HEK293T (cell line): ENCODE measurements around the gene SUGP1.

Experiments used
- BHLHE40 ChIP-seq: fragments of 450-650 bp; IDR thresholded peaks from 2 replicates; pipeline ENCODE4 v1.6.1; 2016; ENCODE audit warnings: mild to moderate bottlenecking, moderate library complexity, borderline replicate concordance
- ELF4 ChIP-seq: fragments of 450-650 bp; IDR thresholded peaks from 2 replicates; pipeline ENCODE4 v1.6.1; 2017; ENCODE audit warnings: antibody characterized with exemption
- FOXM1 ChIP-seq: fragments of 450-650 bp; IDR thresholded peaks from 2 replicates; pipeline ENCODE4 v1.6.1; 2017; ENCODE audit warnings: mild to moderate bottlenecking, borderline replicate concordance
- SP1 ChIP-seq: fragments of 450-650 bp; IDR thresholded peaks from 2 replicates; pipeline ENCODE4 v1.6.1; 2017
- TARDBP ChIP-seq: fragments of 450-650 bp; IDR thresholded peaks from 2 replicates; pipeline ENCODE4 v1.6.1; 2016

DNA sequence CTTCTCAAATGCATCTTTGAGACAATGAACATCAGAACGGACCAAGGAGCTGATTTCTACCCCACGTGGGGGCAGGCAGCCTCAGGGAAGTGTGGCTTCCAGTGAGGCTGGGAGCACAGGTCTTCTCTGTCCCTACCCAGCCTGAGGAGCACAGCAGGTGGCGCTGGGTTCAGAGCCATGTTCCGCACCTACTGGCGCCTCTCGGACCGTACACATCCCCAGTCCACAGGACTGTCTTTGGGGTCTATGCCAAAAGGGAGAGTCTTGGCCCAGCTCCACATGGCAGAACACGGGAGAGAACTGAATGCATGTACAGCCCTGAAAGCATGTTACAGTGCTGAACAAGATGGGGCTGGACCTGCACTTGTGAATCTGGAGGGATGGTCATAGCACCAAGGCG, 22.6 kb downstream of the SUGP1 start:
- no peak for TF ChIP-seq SP1
- TF ChIP-seq BHLHE40, result no peak
- no peak for TF ChIP-seq FOXM1
- no peak for TF ChIP-seq TARDBP
- no peak for TF ChIP-seq ELF4
